Measurements from ENCODE around the gene CAMTA1.

The CAMTA1 gene

GRCh38 chr1:7566417-7567375 is 781.4 kb downstream of the CAMTA1 start:
- FAIRE-seq, result no peak

GRCh38 chr1:7567376-7567775 is 782.1 kb downstream of the CAMTA1 start:
- no peak for TF ChIP-seq CTCF (IDR thresholded peaks at IDR 0.05; ENCODE audit: insufficient read depth, missing control alignments)
- FAIRE-seq (no peak), DNase-seq (ENCODE audit: insufficient read length, low spot score) (no peak)

More at GRCh38 chr1:7566417-7567375, 781.4 kb downstream of the CAMTA1 start:
- no peak for DNase-seq (ENCODE audit: insufficient read length, low spot score)
- TF ChIP-seq CTCF (IDR thresholded peaks at IDR 0.05; ENCODE audit: insufficient read depth, missing control alignments), result no peak

- FAIRE-seq (no peak), DNase-seq (ENCODE audit: insufficient read length, low spot score) (no peak)
Observed at GRCh38 chr1:7568053-7568452, 782.8 kb downstream of the CAMTA1 start.

GRCh38 chr1:7568901-7569524 is 783.8 kb downstream of the CAMTA1 start:
- no peak for FAIRE-seq
- no peak for TF ChIP-seq CTCF (IDR thresholded peaks at IDR 0.05; ENCODE audit: insufficient read depth, missing control alignments)
- DNase-seq (ENCODE audit: insufficient read length, low spot score), result no peak

More at GRCh38 chr1:7568053-7568452, 782.8 kb downstream of the CAMTA1 start:
- no peak for TF ChIP-seq CTCF (IDR thresholded peaks at IDR 0.05; ENCODE audit: insufficient read depth, missing control alignments)

- DNase-seq (ENCODE audit: insufficient read length, low spot score), result no peak
- TF ChIP-seq CTCF (IDR thresholded peaks at IDR 0.05; ENCODE audit: insufficient read depth, missing control alignments), result no peak
- FAIRE-seq, result no peak
Observed at GRCh38 chr1:7570311-7570710, 785.1 kb downstream of the CAMTA1 start.

- no peak for TF ChIP-seq CTCF (IDR thresholded peaks at IDR 0.05; ENCODE audit: insufficient read depth, missing control alignments)
- DNase-seq (ENCODE audit: insufficient read length, low spot score) (no peak), FAIRE-seq (no peak)
Observed at GRCh38 chr1:7572654-7573152, 787.4 kb downstream of the CAMTA1 start.
